Measurements from ENCODE around the gene TFB2M.

The TFB2M gene

DNA sequence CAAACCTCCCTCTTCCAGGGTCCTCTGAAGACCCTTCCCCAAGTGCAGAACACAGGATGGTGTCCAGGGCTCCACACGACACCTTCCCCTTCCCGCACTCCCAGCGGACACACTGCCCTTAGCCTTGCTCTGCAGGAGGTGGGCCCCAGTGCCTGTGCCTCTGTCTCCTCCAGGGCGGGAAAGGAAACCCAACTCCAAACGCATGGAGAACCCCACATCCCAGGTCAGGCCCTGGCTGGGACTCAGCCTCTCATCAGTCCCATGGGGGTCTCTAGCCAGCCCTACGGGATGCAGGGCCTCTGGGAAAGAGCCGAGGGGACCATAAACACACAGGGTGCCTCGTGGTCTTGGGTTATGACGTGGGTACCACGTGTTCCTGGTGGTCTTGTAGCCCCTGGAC is 53.4 kb downstream of the TFB2M start:
- no peak for DNase-seq

DNA sequence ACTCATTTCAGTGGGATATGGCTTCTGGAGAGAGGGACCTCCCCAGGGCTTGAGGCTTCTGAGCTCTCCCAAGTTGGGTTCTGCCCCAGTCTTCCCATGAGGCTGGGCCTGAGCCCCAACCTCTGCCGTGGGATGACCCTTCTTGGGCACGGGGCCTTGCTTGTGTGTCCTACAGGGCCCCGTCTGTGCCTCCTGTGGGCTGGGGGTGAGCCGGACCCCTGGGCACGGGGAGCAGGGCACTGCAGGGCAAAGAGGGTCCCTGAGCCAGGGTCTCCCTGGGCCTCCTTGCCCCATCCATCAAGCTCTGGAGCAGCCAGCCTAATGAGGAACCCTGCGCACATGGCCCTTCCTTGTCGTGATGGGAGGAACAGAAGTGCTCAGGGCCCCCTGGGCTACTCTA is 53.8 kb downstream of the TFB2M start:
- DNase-seq = no peak

DNA sequence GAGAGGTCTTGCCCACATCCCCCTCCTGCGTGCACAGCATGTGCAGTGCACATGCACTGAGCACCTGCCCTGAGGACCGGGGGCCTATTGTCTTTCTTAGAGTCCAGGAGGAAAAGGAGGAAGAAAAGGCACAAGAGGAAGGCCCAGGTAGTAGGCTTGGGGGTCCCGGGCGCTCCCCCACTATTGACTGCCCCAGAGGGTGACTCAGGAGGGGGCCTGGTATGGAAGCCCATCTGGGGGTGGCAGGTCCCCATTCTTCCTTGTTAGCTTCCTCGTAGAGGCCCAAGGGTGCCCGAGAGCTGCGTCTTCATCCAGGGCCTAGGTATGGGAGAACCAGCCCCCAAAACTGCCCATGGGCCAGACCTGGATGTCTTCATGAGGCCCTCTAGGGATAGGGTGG is 54.9 kb downstream of the TFB2M start:
- DNase-seq = no peak

DNA sequence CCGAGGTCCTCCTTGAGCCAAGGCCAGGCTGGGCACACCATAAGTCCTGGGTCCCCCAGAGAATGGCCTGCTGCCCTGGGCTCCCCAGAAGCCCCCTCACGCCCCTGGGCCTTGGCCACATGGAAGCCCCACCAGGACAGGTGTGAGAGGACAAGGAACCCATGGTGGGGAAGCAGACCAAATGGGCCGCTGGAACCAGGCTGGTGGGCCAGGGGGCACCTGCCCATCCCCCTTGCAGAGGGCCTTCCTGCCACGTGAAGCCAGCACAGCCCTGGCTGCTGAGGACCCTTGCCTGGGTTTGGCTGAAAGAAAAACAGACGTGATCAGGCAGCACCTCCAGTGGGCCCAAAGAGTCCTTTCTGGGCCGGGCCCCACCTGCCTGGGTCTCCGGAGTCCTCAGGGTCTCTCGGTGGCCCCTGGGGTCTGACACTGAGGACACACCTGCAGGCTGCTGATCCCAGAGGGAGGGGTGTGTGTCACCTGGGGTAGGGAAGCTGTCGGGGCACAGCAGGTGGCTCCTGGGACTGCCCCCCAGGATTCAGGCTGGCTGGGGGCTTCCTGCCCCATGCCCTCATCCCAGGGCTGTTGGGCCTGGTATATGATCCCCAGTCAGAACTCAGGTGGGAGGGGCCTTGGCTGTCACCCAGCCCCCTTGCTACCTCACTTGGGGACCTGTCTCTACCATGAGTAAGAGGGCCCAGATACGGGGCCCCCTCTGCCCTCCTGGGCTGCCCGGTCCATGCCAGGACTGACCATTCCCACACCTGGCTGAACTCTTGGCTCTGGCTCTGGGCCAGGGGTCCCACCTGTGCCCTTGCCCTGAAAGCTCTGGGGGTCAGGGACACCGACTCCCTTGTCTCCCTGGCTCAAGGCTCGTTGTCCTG is 55.7 kb downstream of the TFB2M start:
- DNase-seq = no peak

DNA sequence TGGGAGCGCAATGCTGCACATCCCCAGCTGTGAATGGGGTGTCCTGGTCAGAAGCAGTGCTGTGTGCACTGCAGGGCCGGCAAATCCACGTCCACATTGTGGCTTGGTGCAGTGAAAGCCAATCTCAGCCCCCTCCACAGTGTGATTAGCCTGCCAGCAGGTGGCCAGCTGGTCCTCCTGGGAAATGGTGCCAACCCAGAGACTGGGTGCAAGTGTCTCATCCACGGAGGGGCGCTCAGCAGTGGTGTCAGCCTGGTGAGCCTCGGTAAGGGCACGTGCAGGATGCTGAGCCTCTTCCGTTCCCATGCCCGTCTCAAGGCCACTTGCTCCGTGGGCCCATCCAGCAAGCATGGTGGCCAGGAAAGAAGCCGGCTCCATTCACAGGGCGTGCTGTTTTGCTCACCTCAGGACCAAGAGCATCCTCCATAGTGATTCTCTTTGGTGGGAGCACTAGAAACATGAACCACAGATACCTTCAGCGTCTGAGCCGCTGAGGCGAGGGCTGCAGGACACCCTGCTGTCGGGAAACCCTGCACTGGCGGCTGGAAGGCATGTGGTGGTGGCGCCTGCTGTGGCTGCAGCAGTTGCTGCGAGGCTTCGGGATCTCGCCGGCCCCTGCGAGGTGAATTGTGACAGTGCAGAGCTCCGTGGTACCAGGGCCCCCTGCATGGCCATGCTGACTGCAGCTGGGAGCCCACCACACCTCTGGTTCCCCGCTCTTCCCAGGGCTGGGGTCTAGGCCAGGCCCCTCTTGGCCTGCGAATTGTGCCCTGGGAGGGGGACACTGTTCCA is 57.0 kb downstream of the TFB2M start:
- no peak for DNase-seq

DNA sequence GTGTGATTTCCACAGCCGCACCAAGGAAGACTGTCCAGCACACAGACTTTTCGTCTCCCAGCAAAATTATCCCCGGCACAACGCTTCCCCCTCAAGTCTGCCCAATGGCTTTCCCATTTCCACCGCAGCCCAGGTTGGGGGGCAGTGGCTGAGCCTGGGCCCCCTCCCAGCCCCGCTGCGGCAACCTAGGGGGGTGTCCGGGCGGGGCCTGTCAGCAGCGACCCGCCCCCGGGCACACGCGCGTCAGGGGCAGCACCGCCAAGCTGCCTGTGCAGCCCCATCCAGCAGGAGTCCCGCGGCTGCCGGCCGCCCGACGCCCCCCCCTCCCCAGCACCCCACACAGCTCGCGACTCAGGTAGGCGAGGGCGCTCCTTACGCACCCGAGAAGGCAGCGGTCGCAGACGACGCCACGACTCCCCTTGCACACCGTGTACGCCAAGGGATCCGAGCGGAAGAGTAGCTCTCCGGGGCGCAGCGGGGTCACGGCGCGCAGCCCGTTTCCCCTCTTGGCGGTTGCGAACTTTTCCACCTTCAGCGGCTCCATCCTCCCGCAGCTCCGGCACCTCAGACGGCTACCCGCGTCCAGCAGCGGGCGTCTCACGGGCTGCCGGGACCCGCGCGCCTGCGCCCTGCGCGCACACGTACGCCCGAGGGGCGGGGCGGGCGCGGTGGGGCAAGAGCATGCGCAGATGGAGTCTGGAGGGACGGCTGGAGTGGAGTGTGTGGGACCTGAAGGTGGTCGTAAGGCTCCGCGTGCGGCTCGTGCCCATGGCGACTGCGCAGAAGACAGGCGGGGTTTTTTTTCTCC is 59.2 kb downstream of the TFB2M start, which contains the start of gene SMYD3:
Gene SMYD3, minus strand, starts transcription at position 606 of the 808 bp plus-strand sequence.
- DNase-seq = peak; percentile 81

DNA sequence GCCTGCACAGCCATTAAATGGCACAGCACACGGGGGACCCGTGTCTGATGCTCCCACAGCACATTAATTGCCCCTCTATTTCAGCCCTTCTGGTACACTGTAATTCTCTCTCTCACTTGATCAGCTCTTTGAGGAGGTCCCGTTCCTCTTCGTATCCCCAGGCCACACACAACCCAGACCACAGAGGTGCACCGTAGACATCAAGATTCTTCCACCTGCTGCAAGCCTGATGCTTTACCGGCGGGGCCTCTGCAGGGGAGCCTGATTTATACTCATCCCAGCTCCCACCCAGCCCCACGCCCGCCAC is 59.7 kb downstream of the TFB2M start:
- DNase-seq = no peak

DNA sequence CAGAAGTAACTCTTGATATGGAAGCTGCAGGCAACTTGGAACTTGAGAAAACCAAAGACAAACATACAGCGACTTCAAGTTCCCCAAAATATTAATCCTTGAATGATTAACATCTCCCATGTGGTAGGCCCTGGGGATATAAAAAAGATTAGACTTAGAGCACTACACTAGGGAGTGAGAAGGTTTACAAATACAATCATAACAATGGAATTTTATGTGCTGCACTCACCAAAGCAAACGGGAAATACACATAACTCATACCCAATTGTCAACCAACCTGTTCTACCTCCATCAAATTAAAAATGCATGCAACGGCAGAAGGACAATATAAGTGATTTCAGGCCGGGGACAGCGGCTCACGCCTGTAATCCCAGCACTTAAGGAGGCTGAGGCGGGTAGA is 62.7 kb downstream of the TFB2M start:
- no peak for DNase-seq

DNA sequence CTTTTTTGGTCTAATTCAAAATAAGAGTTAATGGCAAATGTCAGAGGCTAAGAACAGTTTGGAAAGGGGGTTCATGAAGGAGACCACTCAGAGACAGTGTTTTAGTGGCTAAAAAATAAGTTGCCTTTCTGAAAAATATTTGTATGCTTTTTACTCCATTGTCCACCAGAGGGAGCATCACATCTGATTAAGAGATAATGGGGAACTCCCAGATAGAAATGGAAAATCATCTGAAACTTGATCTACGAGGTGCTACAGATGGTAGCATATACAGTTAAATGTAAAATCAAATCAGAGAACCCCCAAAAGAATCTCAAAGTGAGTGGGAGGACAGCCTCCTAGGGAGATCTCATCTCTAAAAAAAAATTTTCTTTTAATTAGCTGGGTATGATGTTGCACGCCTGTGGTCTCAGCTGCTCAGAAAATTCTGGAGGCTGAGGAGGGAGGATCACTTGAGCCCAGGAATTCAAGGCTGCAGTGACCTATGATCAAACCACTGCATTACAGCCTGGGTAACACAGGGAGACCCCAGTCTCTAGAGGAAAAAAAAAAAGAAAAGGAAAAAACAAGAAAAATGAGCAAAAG is 68.6 kb downstream of the TFB2M start:
- DNase-seq = no peak

DNA sequence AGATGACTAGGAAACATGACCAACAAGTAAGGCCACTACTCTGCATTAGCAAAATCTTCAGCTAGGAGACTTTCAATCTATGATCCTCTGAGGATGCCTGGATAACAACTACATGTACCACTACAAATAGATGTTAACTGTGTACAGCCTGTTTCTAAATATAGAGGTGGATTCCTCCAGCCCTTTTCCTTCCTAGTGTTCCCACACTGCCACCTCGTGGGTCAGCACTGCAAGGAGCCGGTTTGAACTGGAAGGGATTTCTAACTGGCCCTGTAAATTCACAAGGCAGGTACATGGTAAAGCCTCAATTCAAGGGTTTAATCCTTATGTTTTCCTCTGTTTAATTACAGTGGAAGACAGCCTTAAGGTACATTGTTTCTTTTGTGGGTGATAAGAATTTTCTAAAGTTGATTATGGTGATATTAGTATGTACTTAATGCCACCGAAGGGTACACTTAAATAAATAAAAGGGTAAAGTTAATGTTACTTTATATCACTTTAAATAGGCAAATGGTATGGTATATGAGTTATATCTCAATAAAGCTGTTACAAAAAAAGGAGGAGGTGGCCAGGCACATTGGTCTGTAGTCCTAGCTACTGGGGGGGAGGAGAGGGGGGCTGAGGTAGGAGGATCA is 73.3 kb downstream of the TFB2M start:
- DNase-seq = peak; percentile 26

DNA sequence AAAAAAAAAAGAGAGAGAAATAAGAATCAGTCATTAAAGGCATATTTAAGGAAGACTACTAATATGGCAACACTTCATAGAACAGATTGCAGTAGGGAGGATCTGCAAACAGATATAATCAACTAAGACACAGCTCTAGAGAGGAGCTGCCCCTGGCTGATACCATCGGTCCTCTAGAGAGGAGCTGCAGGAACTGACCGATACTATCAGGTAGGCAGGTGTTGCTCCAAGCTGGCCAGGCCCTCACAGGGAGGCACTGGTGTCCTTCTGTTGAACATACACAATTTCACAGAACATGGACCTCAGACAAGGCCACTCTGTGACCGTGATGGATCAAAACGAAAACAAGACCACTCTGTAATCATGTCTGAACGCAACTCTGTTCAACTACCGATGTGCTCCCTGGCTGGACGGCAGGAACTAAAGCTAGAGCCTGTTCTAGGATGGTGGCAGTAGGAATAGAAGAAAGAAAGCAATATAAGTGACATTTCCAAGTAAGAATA is 74.5 kb downstream of the TFB2M start:
- DNase-seq = no peak

Data from stimulated activated naive CD4-positive, alpha-beta T cell treated with Interleukin-2 at 50 U/mL for 16 hours (primary cell).